Measurements from ENCODE around the gene EPHA1.

Gene EPHA1

DNA sequence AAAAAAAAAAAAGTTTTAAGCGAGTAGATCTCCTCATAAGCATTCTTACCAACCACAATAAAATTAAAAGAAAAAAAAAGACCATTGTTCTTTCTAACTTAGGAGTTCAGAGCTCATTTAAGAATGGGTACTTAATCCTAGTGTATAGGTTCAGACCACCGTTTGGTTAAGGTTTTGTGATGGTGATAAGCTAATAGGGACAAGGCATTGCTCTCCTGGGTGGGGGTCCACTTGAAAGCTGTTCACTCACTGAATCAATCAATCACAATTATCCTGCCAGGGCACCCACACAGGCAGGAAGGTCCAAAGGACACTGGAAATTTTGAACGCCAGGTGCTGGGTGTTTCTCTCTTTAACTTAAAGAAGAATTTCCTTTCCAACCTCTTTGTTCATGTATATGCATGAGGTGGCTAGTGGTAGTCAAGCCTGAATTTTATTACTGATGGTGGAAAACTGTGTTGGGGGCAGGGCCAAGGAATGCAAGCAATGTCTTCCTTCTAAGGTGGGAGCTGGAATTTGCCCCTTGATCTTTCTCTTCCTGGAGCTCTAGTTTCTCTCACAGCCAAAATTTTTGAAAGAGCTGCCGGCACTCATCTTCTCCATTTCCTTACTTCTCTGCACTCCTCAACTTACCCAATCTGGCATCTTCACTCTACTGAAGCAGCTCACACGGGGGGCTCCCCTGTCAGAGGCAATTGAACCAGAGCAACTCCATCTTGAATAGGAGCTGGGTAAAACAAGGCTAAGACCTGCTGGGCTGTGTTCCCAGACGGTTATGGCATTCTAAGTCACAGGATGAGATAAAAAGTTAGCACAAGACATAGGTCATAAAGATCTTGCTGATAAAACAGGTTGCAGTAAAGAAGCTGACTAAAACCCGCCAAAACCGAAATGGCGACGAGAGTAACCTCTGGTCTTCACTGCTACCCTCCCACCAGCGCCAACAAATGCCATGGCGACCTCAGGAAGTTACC lies 38.7 kb downstream of the EPHA1 start:
- H3K27ac ChIP-seq (ENCODE audit: low read depth, low read length), result no peak overlapping the region
- no peak overlapping the region for H2AFZ ChIP-seq (ENCODE audit: low read depth, low read length, severe bottlenecking)
- H3K4me3 ChIP-seq (ENCODE audit: insufficient read depth, low read length, poor library complexity, severe bottlenecking), result no peak overlapping the region
- H3K36me3 ChIP-seq (ENCODE audit: low read length), result no peaks in the 10 kb centered on the region
- no peaks in the 10 kb centered on the region for H3K27me3 ChIP-seq (ENCODE audit: low read length)
- H3K9me3 ChIP-seq (ENCODE audit: insufficient read depth, low read length), result no peaks in the 10 kb centered on the region
- H3K9me2 ChIP-seq (replicated peaks; ENCODE audit: insufficient read depth, low read length), result no peaks in the 10 kb centered on the region
- TF ChIP-seq, protein P1, sequence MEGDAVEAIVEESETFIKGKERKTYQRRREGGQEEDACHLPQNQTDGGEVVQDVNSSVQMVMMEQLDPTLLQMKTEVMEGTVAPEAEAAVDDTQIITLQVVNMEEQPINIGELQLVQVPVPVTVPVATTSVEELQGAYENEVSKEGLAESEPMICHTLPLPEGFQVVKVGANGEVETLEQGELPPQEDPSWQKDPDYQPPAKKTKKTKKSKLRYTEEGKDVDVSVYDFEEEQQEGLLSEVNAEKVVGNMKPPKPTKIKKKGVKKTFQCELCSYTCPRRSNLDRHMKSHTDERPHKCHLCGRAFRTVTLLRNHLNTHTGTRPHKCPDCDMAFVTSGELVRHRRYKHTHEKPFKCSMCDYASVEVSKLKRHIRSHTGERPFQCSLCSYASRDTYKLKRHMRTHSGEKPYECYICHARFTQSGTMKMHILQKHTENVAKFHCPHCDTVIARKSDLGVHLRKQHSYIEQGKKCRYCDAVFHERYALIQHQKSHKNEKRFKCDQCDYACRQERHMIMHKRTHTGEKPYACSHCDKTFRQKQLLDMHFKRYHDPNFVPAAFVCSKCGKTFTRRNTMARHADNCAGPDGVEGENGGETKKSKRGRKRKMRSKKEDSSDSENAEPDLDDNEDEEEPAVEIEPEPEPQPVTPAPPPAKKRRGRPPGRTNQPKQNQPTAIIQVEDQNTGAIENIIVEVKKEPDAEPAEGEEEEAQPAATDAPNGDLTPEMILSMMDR (IDR thresholded peaks at IDR 0.05; ENCODE audit: insufficient read depth, low read length, poor library complexity, severe bottlenecking), result no peak
- no peak for TF ChIP-seq EZH2phosphoT487 (conservative IDR thresholded peaks at IDR 0.05; ENCODE audit: low read length)
- no peak overlapping the region for H3K9ac ChIP-seq (ENCODE audit: low read length)
- H3F3A ChIP-seq (ENCODE audit: insufficient read depth), result no peaks in the 10 kb centered on the region
- no peaks in the 10 kb centered on the region for H4K20me1 ChIP-seq (ENCODE audit: low read depth, low read length)
- no peak overlapping the region for H3K4me2 ChIP-seq (ENCODE audit: low read depth, low read length, poor library complexity, severe bottlenecking)
- no peaks in the 10 kb centered on the region for H3K79me2 ChIP-seq (ENCODE audit: insufficient read depth, low read length)

DNA sequence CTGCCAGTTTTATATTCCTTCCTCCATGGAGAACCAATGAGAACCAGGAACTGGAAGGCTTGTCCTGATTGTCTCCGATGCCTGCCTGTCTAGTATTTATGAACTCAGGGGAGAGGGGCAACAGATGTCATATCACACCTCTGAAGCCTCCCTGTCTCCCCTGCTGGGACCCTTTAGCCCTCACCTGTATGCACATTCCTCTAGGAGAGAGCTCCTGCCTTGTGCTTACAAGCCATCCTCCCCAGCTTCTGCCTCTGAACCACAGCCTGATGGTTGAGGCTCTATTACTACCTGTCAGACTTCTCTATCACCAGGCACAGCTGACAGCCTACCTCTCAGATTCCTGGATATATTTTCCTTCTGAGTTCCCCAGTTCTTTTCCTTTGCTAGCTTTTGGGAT lies 40.3 kb downstream of the EPHA1 start:
- H3F3A ChIP-seq (ENCODE audit: insufficient read depth), result no peaks in the 10 kb centered on the region
- no peak overlapping the region for H3K9ac ChIP-seq (ENCODE audit: low read length)
- no peak overlapping the region for H3K4me2 ChIP-seq (ENCODE audit: low read depth, low read length, poor library complexity, severe bottlenecking)
- no peak overlapping the region for H2AFZ ChIP-seq (ENCODE audit: low read depth, low read length, severe bottlenecking)
- no peak overlapping the region for H3K27ac ChIP-seq (ENCODE audit: low read depth, low read length)
- H3K9me2 ChIP-seq (replicated peaks; ENCODE audit: insufficient read depth, low read length), result no peaks in the 10 kb centered on the region
- H4K20me1 ChIP-seq (ENCODE audit: low read depth, low read length), result no peaks in the 10 kb centered on the region
- TF ChIP-seq, protein P1 (IDR thresholded peaks at IDR 0.05; ENCODE audit: insufficient read depth, low read length, poor library complexity, severe bottlenecking), result no peak
- no peak for TF ChIP-seq EZH2phosphoT487 (conservative IDR thresholded peaks at IDR 0.05; ENCODE audit: low read length)
- no peaks in the 10 kb centered on the region for H3K36me3 ChIP-seq (ENCODE audit: low read length)
- no peaks in the 10 kb centered on the region for H3K79me2 ChIP-seq (ENCODE audit: insufficient read depth, low read length)
- H3K9me3 ChIP-seq (ENCODE audit: insufficient read depth, low read length), result no peaks in the 10 kb centered on the region
- H3K27me3 ChIP-seq (ENCODE audit: low read length), result no peaks in the 10 kb centered on the region
- H3K4me3 ChIP-seq (ENCODE audit: insufficient read depth, low read length, poor library complexity, severe bottlenecking), result no peak overlapping the region

DNA sequence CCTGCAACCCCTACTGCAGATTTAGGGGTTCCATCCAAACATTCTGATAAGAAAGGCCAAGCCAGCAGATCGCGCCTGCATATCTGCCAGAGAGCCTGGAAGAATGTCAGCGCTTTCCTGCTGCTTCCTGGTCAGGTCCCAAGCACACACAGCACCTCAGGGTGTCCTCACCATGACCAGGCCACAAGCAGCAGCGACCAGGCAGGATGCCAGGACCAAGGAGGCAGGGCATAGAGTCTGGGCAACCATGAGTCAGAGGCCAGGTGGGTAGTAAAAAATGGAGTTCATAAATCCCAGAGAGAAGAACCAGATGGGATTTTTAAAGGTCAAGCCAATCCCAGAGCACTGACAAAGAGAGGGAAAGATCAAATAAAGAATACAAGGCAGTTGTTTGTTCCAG lies 40.7 kb downstream of the EPHA1 start:
- Histone ChIP-seq H3K27ac (ENCODE audit: low read depth, low read length) (no peak overlapping the region), H3K9me2 (replicated peaks; ENCODE audit: insufficient read depth, low read length) (no peaks in the 10 kb centered on the region)

More for the DNA sequence above, 40.7 kb downstream of the EPHA1 start:
- H3K9me3 ChIP-seq (ENCODE audit: insufficient read depth, low read length), result no peaks in the 10 kb centered on the region
- H2AFZ ChIP-seq (ENCODE audit: low read depth, low read length, severe bottlenecking), result no peak overlapping the region
- no peaks in the 10 kb centered on the region for H3K79me2 ChIP-seq (ENCODE audit: insufficient read depth, low read length)
- H3F3A ChIP-seq (ENCODE audit: insufficient read depth), result no peaks in the 10 kb centered on the region
- no peak overlapping the region for H3K4me2 ChIP-seq (ENCODE audit: low read depth, low read length, poor library complexity, severe bottlenecking)
- H4K20me1 ChIP-seq (ENCODE audit: low read depth, low read length), result no peaks in the 10 kb centered on the region
- TF ChIP-seq, protein P1 (IDR thresholded peaks at IDR 0.05; ENCODE audit: insufficient read depth, low read length, poor library complexity, severe bottlenecking), result no peak
- no peak for TF ChIP-seq EZH2phosphoT487 (conservative IDR thresholded peaks at IDR 0.05; ENCODE audit: low read length)
- H3K36me3 ChIP-seq (ENCODE audit: low read length), result no peaks in the 10 kb centered on the region
- no peaks in the 10 kb centered on the region for H3K27me3 ChIP-seq (ENCODE audit: low read length)
- H3K9ac ChIP-seq (ENCODE audit: low read length), result no peak overlapping the region
- no peak overlapping the region for H3K4me3 ChIP-seq (ENCODE audit: insufficient read depth, low read length, poor library complexity, severe bottlenecking)
